ENCODE measurements around the gene SH3BP5L. TPM values are rescaled to one million over a fixed set of nuclear protein-coding genes. Genes with fewer than 3 reads are reported as not detected.

The SH3BP5L gene
- total RNA-seq, 6 experiments from 2014 or later: 29.8 to 42.1 (median 32.2) TPM

DNA sequence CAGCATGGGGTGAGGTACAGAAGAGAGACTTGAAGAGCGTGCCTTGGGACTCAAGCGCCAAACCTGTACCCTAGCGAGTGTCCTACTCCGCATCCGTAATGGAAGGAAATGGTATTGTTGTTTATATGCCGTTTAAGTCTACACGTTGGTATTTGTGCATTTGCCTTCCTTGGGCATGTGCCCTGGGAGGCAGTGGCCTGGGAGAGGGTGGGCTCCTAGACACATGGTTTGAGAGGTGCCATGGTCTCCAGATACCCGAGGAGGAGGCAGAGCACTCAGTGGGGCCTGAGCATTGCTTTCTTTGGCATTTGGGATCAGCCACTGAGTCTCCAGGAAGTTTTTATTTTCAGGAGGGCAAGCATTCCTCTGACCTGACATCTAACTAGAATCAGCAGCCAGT lies 18.8 kb upstream of the SH3BP5L start:
- no peak for DNase-seq
- no peak overlapping the region for H3K27ac Mint-ChIP-seq
- H3K27me3 Mint-ChIP-seq (ENCODE audit: insufficient read depth): no peaks in the 10 kb centered on the region; the same call in 1 of the 2 replicates
- H3K9me3 Mint-ChIP-seq: no peaks in the 10 kb centered on the region
- TF ChIP-seq, protein P1, sequence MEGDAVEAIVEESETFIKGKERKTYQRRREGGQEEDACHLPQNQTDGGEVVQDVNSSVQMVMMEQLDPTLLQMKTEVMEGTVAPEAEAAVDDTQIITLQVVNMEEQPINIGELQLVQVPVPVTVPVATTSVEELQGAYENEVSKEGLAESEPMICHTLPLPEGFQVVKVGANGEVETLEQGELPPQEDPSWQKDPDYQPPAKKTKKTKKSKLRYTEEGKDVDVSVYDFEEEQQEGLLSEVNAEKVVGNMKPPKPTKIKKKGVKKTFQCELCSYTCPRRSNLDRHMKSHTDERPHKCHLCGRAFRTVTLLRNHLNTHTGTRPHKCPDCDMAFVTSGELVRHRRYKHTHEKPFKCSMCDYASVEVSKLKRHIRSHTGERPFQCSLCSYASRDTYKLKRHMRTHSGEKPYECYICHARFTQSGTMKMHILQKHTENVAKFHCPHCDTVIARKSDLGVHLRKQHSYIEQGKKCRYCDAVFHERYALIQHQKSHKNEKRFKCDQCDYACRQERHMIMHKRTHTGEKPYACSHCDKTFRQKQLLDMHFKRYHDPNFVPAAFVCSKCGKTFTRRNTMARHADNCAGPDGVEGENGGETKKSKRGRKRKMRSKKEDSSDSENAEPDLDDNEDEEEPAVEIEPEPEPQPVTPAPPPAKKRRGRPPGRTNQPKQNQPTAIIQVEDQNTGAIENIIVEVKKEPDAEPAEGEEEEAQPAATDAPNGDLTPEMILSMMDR (IDR thresholded peaks at IDR 0.05): no peak
- peaks cover 6% of the 10 kb centered on the region for H3K36me3 Mint-ChIP-seq (ENCODE audit: low read depth)
- peaks cover 25% of the 10 kb centered on the region for H3K4me1 Mint-ChIP-seq (ENCODE audit: low read depth)
- no peak overlapping the region for H3K4me3 Mint-ChIP-seq

GRCh38 chr1:248843687-248844086 lies 18.0 kb upstream of the SH3BP5L start:
- H3K4me1 Mint-ChIP-seq (ENCODE audit: low read depth): peaks cover 25% of the 10 kb centered on the region
- no peak overlapping the region for H3K27ac Mint-ChIP-seq
- DNase-seq: no peak
- no peaks in the 10 kb centered on the region; the same call in 1 of the 2 replicates for H3K27me3 Mint-ChIP-seq (ENCODE audit: insufficient read depth)
- no peaks in the 10 kb centered on the region for H3K9me3 Mint-ChIP-seq
- TF ChIP-seq, protein P1 (IDR thresholded peaks at IDR 0.05): no peak
- H3K4me3 Mint-ChIP-seq: no peak overlapping the region
- H3K36me3 Mint-ChIP-seq (ENCODE audit: low read depth): peaks cover 1% of the 10 kb centered on the region; the same call in 1 of the 2 replicates

DNA sequence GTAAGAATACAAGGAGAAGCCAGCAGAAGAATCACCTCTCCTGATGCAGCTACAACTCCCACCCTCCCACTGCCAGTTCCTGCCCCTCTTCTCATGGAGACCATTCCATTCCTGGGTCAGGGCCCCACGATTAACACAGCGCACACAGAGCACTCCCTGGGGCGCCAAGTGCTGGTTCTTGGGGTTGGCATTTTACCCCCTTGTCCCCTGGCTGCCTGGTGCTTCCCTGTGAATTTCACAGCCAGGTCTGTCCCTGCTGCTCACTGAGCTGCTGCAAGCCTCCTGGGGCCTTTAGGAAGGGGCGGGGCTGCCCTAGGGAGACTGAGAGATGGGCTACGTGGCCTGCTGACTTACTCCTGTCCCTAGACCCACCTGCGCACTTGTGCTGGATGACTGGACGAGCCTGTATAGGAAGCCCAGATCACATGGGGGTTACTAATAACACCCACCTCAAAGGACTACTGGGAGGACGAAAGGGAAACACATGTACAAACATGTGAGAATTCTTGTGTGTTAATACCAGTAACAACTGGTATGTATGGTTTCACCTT lies 17.1 kb upstream of the SH3BP5L start:
- no peak overlapping the region for H3K4me3 Mint-ChIP-seq
- H3K27ac Mint-ChIP-seq: peak overlapping the region; percentile 83

DNA sequence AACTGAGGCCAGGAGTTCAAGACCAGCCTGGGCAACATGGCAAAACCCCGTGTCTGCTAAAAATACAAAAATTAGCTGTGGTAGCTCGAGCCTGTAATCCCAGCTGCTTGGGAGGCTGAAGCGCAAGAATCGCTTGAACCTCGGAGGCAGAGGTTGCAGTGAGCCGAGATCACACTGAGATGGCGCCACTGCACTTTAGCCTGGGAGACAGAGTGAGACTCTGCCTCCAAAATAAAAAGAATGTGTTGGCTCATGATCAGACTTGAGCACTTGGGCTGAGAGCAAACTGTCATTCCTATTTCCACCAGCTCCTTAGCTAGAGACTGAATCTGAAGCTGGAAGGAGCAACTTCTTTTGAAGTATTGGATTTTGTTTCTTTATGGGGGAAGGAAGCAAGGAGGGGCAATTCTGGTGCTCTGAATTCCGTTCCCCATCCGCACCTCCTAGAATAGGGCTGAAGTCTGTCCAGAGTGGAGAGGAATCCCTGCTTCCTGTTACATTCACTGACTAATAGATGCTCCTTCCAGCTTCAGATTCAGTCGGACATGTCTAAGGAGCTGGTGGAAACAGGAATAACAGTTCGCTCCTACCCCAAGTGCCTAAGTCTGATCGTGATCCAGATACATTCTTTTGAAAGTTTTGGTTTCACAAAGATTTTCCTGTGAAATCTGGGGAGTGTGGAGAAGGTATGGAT lies 16.1 kb upstream of the SH3BP5L start:
- TF ChIP-seq, protein P1 (IDR thresholded peaks at IDR 0.05): peak; percentile 70
- Mint-ChIP-seq H3K9me3 (no peaks in the 10 kb centered on the region), H3K4me1 (ENCODE audit: low read depth) (peaks cover 25% of the 10 kb centered on the region), H3K36me3 (ENCODE audit: low read depth) (no peaks in the 10 kb centered on the region), H3K27me3 (ENCODE audit: insufficient read depth) (no peaks in the 10 kb centered on the region; the same call in 1 of the 2 replicates), H3K27ac (peak overlapping the region; percentile 83), H3K4me3 (peak overlapping the region; percentile 22; the same call in 1 of the 2 replicates)
- peak; percentile 48 for DNase-seq

More for the DNA sequence above, 17.1 kb upstream of the SH3BP5L start:
- Mint-ChIP-seq H3K4me1 (ENCODE audit: low read depth) (peaks cover 25% of the 10 kb centered on the region), H3K36me3 (ENCODE audit: low read depth) (no peaks in the 10 kb centered on the region), H3K9me3 (no peaks in the 10 kb centered on the region), H3K27me3 (ENCODE audit: insufficient read depth) (no peaks in the 10 kb centered on the region; the same call in 1 of the 2 replicates)
- TF ChIP-seq, protein P1 (IDR thresholded peaks at IDR 0.05): no peak
- no peak for DNase-seq

DNA sequence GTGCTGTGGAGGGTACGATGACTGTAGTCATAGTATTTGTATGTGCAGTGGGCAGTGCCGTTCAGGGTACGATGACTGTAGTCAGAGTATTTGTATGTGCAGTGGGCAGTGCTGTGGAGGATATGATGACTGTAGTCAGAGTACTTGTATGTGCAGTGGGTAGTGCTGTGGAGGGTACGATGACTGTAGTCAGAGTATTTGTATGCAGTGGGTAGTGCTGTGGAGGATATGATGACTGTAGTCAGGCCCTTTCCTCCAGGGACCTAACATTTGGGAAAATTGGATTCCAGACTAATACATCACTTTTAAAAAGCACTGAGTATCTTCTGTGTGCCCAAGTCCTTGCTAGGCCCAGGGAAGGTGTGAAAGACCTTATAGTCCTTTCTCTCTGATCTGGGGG lies 15.2 kb upstream of the SH3BP5L start:
- DNase-seq: no peak
- Mint-ChIP-seq H3K27ac (peak overlapping the region; percentile 83; the same call in 1 of the 2 replicates), H3K9me3 (no peaks in the 10 kb centered on the region), H3K4me1 (ENCODE audit: low read depth) (peaks cover 25% of the 10 kb centered on the region), H3K36me3 (ENCODE audit: low read depth) (no peaks in the 10 kb centered on the region), H3K27me3 (ENCODE audit: insufficient read depth) (no peaks in the 10 kb centered on the region; the same call in 1 of the 2 replicates), H3K4me3 (no peak overlapping the region; the same call in 1 of the 2 replicates)
- TF ChIP-seq, protein P1 (IDR thresholded peaks at IDR 0.05): no peak

Data from HFFc6 (cell line).